Hindlimb muscle (tissue), 1 donor: Measurements from ENCODE around the gene ISX. TPM values are rescaled to one million over a fixed set of nuclear protein-coding genes. Genes with fewer than 3 reads are reported as not detected.
"Not testable (repeated sequence)": the region's sequence is repeated elsewhere in the genome, so short reads cannot be mapped to it uniquely, and the experiment has no call there.

Source experiments
- DNase-seq: peaks from one replicate; pipeline ENCODE4 v3.0.0-alpha.2; 2013
- polyA plus RNA-seq: library from polyadenylated mRNA; unstranded; fragments of 120-200 nt; gene quantifications from one replicate; pipeline ENCODE4 v1.2.1, GENCODE V29; 2013; ENCODE audit not compliant: insufficient read length

ISX gene
- not detected for polyA plus RNA-seq

GRCh38 chr22:35065796-35066218 lies at the start of gene ISX:
ISX (plus strand) TSS chr22:35066158; CDS start chr22:35067088, 930 bp downstream.
- no peak for DNase-seq

- DNase-seq, result no peak
These were observed 49.0 kb upstream of the ISX start for GRCh38 chr22:35016909-35017308.

DNA sequence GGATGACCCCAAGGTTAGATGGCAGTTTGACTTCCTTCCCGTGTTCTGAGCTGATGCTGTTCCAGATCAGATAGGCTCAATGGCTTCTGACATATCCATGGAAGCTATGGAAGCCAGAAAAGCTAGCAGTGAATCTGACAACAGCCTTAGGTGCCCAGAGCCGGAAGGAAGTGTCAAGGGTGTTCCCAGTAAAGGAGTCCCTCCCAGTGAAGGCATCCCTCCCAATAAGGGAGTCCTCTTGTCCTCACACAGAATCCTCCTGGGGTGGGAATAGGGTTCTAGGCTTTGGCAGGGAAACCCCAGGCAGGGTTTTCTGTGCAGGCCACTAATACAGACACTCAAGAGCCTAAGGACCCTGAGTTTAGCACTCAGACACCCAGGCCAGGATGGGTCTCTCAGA lies 47.0 kb upstream of the ISX start:
- no peak for DNase-seq

DNA sequence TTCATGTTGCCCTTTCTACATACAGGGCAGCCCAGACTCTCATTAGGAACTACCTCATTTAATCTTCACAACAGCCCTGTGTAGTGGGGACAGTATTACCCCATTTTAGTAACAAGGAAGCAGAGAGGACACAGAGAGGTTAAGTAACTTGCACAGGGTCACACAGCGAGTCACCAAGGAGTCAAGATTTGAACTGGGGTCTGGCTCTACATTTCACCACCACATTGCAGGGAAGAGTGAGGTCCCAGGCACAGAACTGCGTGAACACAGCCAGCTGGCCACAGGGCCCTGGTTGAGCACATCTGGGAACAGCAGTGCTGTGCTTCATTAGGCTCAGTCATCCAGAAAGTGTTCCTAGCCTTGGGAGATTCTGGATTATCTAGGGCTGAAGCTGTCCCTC lies 45.4 kb upstream of the ISX start:
- no peak for DNase-seq

DNA sequence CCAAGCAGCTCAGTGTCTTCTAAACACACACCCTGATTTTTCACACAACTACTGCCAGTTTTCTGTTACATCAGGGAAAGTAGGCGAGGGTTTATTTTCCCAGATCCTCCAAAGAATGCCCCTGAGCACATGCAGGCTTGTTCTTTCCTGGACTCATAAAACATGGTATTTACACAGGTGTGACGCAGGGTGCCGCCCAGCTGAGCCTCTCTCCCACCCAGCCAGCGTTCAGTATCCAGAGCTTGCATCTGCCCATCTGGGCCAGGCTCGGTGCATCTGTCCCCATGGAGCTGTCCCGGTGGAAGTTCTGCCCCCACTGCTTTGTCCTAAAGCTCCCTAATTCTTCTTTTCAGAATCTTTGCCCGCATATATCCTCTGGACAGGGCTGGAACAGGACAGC lies 44.8 kb upstream of the ISX start:
- DNase-seq, result no peak

DNA sequence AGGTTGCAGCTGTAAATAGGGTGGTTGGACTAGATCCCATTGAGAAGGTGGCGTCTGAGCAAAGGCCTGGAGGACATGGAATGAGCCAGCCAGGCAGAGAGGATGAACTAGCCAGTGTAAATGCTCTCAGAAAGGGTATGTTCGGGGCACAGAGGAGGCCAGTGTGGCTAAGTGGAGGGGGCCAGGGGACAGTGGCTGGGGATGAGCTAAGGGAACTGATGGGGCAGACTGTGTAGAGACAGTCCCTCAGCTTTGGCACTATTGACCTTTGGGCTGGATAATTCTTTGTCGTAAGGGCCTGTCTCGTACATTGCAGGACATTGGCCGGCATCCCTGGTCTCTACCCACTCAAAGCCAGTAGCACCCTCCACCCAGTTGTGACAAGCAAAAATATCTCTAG lies 43.7 kb upstream of the ISX start:
- DNase-seq, result no peak

DNA sequence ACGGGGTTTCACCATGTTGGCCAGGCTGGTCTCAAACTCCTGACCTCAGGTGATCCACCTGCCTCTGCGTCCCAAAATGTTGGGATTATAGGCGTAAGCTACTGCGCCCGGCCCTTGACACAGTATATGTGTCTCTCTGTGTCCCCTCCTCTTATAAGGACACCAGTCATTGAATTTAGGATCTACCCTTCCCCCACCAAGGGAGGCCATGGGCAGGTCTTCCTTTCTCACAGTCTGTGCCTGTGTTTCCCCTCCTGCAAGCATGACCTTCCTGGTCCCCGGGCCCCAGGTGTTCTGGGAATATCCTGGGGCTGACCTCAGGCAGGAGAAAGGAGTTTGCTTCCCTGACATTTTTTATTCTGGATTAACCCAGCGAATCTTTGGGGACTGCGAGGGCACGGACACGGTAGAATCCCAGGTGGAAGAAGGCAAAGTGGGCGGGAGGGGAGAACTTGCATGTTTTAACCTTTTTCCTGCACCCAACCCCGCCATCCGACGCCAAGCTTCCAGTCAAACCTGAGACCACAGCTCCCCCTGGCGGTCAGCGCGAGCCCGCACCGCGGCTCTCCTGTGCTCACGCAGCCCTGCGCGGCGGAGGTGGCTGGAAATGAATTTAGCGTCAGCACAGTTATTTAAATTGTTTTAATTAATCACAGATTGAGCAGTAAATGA lies 42.1 kb upstream of the ISX start:
- DNase-seq, result peak; percentile 40

- no peak for DNase-seq
These were observed 41.6 kb upstream of the ISX start for GRCh38 chr22:35024364-35024692.

GRCh38 chr22:35030112-35030511 lies 35.8 kb upstream of the ISX start:
- not testable (repeated sequence) for DNase-seq

DNA sequence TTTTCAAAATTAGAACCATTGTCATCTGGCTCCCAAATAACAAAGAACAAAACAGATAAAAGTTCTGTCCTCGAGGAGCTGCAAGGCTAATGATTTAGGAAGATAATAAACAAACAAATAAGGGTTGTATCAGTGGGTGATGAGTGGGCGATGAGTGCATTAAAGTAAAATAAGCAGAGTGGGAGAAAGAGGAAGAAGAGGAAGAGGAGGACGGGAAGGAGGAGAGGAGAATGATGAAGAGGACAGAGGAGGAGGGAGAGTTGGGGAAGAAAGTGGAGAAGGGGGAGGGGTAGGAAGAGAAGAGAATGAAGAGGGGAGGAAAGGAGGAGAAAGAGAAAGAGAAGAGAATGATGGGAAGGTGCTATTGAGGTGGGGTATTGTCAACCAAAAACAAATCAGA lies 33.4 kb upstream of the ISX start:
- no peak for DNase-seq

- DNase-seq, result no peak
These were observed 32.2 kb upstream of the ISX start for GRCh38 chr22:35033635-35034296.

DNA sequence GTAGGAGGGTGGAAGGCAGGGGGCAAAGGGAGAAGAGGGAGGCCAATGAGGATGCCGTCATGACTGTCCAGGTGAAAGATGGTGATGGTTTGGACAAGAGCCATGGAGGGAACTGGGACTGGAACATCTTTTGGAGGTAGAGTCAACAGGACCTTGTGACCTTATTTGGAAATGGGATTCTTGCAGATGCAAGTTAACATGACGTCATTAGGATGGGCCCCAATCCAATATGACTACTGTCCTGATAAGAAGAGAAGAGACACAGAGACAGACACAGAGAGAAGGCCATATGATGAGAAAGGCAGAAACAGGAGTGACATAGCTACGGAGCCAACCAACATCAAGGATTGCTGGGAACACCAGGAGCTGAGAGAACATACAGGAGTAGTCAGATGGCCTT lies 31.0 kb upstream of the ISX start:
- no peak for DNase-seq

DNA sequence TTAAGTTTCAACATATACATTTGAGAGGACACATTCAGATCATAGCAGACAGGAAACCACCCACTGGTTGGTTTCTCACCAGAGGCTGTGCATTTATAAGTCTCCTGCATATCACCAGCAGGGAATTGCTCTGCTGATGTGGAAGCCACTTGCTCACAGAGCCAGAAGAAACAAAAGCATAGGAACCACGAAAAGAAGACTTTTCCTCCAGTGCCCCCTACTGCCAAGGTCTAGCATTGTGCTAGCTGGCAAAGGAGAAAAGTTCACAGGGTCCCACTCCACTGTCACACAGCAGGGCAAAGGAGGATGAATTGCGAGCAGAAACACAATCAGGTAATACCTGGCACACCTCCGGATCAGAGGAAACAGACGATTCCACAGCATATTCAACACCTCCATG lies 28.9 kb upstream of the ISX start:
- no peak for DNase-seq

- DNase-seq, result peak; percentile 14
These were observed 26.3 kb upstream of the ISX start for GRCh38 chr22:35039625-35040024.

- DNase-seq, result no peak
These were observed 22.6 kb upstream of the ISX start for GRCh38 chr22:35043252-35043933.

- no peak for DNase-seq
These were observed 22.0 kb upstream of the ISX start for GRCh38 chr22:35043934-35044319.

GRCh38 chr22:35044607-35045390 lies 21.2 kb upstream of the ISX start:
- DNase-seq, result no peak

- no peak for DNase-seq
These were observed 20.5 kb upstream of the ISX start for GRCh38 chr22:35045451-35045850.

GRCh38 chr22:35046744-35047462 lies 19.1 kb upstream of the ISX start:
- DNase-seq, result no peak

- not testable (repeated sequence) for DNase-seq
These were observed 15.9 kb upstream of the ISX start for GRCh38 chr22:35050038-35050437.

GRCh38 chr22:35051013-35051535 lies 14.9 kb upstream of the ISX start:
- no peak for DNase-seq

GRCh38 chr22:35051791-35052190 lies 14.2 kb upstream of the ISX start:
- DNase-seq, result no peak
